GM15510 (cell line): Measurements from ENCODE around the gene IGF1R.

Source experiments
- POLR2A ChIP-seq: IDR thresholded peaks from 3 replicates; pipeline ENCODE4 v1.6.1; 2011; ENCODE audit warnings: borderline replicate concordance; ENCODE audit not compliant: insufficient read length; ENCODE audit errors: extremely low read depth

IGF1R gene

DNA sequence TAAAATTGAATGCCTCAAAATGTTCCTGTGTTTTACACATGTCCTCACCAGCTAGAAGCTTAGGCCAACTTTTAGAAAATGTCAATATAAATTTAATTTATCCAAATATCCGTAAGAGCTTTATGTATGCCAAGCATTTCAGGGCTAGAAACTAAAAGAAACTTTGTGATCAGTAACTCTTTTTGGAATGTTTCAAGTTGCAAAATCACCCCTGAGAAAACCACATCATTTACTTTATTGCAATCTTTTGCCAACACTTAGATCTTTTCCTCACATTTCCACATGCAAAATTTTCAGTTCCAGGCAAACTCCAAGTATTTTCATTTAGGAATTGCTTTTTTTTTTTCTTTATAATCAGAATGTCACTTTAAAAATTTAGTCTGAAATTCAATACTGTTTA is 20.1 kb upstream of the IGF1R start:
- no peak for TF ChIP-seq POLR2A

- no peak for TF ChIP-seq POLR2A
Observed at GRCh38 chr15:98635848-98636247, 12.5 kb upstream of the IGF1R start.

DNA sequence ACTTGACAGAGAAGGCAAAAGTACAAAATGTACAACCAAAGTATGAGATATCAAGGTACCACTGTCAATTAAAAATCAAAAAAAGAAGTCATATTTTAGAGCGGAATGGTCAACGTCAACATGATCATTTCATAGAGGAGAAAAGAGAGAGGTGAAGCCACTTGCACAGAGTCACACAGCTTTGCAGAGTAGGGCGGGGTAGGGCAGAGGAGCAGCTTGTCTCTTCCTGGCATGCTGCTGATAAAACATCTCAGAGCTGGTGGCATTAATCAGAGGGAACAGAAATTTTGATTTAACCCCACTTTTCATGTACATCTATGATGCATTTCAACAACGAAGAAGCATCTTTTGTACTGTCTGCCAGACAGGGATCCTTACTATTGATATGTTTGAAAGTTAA is 5.2 kb upstream of the IGF1R start:
- TF ChIP-seq POLR2A = no peak

- TF ChIP-seq POLR2A = no peak
Observed at GRCh38 chr15:98646546-98647025, 1.8 kb upstream of the IGF1R start.

- TF ChIP-seq POLR2A = no peak
Observed at GRCh38 chr15:98647026-98647773, 1.1 kb upstream of the IGF1R start.

DNA sequence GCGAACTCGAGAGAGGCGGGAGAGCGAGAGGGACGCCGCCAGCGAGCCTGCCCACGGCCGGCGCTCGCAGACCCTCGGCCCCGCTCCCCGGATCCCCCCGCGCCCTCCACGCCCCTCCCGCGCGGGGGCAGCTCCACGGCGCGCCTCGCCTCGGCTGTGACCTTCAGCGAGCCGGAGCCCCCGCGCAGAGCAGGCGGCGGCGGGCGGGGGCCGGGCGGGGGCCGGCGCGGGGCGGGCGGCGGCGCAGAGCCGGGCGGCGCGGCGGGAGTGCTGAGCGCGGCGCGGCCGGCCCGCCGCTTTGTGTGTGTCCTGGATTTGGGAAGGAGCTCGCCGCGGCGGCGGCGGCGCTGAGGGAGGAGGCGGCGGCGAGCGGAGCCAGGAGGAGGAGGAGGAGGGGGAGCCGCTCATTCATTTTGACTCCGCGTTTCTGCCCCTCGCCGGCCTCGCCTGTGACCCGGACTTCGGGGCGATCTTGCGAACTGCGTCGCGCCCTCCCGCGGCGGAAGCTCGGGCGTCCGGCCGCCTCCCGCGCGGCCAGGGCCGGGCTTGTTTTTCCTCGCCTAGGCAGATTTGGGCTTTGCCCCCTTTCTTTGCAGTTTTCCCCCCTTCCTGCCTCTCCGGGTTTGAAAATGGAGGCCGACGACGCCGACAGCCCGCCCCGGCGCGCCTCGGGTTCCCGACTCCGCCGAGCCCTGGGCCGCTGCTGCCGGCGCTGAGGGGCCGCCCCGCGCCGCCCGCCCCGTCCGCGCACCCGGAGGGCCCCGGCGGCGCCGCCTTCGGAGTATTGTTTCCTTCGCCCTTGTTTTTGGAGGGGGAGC is 524 bp downstream of the IGF1R start:
- no peak for TF ChIP-seq POLR2A

DNA sequence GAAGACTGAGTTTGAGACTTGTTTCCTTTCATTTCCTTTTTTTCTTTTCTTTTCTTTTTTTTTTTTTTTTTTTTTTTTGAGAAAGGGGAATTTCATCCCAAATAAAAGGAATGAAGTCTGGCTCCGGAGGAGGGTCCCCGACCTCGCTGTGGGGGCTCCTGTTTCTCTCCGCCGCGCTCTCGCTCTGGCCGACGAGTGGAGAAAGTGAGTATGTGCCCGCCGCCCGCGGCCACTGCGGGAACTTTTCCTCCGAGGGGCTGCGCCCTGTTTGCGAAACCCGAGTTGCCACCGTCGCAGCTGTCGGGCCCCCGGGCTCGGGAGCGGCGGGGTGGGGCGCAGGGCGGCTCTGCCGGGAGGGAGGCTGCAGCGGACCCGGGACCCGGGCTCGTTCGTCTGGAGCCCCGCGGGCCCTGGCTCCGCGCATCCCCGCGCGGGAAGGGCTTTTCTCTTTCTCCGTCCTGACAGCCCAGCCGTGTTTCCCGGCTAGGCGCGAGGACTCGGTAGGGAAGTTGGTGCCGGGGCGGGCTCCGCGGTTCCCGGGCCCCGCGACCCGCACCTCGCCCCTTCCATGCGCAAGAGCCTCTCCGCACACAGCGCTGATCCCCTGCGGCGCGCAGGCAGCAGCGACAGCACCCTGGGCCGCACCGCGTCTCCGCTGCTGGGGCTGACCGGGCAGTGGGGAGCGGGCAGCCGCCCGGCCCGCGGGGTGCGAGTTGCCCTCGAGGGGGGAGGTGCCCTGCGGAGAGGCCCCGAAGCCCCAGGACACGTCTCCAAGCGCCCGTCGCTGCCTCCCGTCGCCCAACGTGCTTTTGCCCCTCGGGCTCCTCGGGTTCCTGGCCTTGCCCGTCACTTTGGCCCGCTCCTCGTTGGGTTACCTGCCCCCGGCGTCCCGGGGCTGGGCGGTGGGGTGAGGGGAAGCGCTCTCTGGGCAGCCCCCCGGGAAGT is 1.4 kb downstream of the IGF1R start:
- TF ChIP-seq POLR2A = no peak

DNA sequence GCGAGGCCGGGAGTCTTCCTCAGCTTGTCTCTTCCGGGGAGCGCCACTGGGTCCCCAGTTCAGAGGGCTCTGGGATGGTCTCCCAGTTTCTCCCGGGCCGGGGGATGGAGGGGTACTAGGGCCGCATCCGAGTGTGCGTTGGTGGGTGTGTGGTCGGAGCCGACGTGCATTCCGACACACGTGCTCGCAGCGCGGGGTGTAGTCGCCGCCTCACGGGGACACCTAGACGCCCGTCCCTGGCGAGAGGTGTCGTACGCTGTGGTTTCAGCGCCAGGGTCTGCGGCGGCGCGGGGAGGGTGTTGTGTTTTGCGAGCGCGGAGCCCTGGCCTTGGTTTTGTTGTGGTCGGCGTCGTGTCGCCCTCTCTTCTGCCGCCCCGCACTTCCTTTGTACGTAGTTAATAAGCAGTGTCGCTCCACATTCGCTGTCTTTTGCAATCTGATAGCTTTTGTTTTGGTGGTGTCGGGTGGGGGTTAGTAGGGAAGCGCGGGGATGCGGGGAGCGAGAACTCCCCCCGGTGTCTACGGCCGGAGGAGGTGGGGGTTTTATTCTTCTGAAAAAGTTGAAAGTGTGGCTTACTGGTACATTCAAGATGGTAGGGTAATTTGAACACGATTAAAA is 2.2 kb downstream of the IGF1R start:
- TF ChIP-seq POLR2A = no peak

- TF ChIP-seq POLR2A = no peak
Observed at GRCh38 chr15:98651036-98651481, 2.7 kb downstream of the IGF1R start.

DNA sequence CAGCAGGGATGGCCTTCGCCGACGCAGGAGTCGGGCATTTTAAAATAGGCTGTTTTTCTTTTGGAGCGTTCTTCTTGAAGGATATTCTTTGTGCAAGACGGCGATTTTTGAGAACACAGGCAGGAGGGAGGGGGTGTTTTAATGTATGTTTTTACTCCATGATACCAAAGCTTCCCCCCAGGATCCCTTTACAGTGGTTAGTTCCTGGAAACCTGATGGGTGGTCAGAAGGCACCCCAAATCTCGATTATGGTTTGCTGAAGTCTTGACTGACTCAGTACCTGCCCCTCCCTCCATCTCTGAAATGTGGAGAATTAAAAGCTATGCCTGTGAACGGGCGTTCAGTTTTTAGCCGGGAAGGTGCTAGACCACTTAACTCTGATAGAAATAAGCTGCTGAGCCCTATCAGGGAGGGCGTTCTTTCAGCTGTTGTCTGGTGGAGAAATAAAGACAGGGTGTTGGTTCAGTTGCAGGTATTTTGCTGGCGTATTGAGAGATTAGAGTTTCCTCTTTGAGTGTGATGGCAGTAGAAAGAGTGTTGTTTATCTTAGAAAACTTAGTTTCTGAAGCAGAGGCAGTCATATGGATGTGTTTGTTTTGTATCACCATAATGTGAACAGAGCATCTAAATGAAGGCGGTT is 3.4 kb downstream of the IGF1R start:
- no peak for TF ChIP-seq POLR2A

GRCh38 chr15:98653686-98654085 is 5.3 kb downstream of the IGF1R start:
- TF ChIP-seq POLR2A = no peak

GRCh38 chr15:98654790-98655360 is 6.5 kb downstream of the IGF1R start:
- TF ChIP-seq POLR2A = no peak

- TF ChIP-seq POLR2A = no peak
Observed at GRCh38 chr15:98655732-98656131, 7.4 kb downstream of the IGF1R start.
